ENCODE data around the gene SLAMF9. TPM values are rescaled to one million over a fixed set of nuclear protein-coding genes. Genes with fewer than 3 reads are reported as not detected.

The SLAMF9 gene
- total RNA-seq, 1 experiment from 2014 or later: not detected

DNA sequence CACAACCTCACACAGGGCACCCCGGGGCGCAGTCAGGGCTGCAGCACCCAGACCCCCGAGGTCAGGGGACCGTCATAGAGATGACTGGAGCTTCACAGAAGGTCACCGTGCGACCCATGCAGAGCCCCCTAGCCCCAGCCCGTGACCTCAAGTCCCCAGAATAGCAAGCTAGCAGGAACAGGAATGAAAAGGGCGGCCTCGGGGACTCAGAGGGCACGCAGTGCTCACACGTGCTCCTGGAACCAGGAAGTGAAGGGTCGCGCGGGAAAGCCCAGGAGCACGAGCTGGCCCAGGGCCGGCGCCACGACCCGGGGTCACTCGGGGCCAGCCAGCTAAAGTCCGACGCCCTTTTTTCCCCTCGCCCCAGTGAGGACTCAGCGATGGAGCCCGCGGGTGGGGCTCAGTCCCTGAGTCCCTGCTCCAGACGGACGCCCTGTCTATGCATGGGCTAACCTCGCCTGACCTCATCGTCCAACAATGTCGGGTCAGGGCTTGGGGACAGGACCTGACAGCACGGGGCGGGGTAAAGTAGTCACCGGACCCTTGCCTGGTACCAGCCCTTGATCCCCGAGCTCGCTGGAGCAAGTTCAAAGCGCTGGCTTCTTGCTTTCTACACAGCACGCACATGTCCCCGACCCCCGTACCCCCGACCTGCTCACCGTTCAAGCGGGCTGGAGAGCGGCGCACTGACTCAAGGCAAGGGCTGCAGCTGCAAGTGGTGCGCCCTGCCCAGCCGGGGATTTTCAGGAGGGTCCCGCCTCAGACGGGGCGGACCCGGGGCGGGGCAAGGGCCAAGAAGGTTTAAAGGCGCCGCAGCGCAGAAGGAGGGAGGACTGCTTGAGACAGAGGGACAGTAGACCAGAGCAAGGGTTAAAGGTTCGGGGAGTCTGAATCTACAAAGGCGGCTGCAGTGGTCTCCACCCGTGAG, 29.0 kb downstream of the SLAMF9 start, which contains the start of gene TAGLN2 (continued):
- TF ChIP-seq ZNF396 (CRISPR knock-in tag; IDR thresholded peaks at IDR 0.05; ENCODE audit: borderline replicate concordance) (no peak), NR2C2 (CRISPR knock-in tag; IDR thresholded peaks at IDR 0.05) (peak; percentile 63), CBFB (CRISPR knock-in tag; IDR thresholded peaks at IDR 0.05; ENCODE audit: low read depth) (no peak), ZNF671 (CRISPR knock-in tag; IDR thresholded peaks at IDR 0.05) (no peak), TP53 (CRISPR knock-in tag; IDR thresholded peaks at IDR 0.05) (peak; percentile 90), JAZF1 (CRISPR knock-in tag; IDR thresholded peaks at IDR 0.05) (no peak), CREM (CRISPR knock-in tag; IDR thresholded peaks at IDR 0.05) (0 out of 2 replicates have a peak, but pooled peaks have one; percentile 33), ATF1 (CRISPR knock-in tag; IDR thresholded peaks at IDR 0.05) (no peak; the same call in 1 of the 2 replicates), ZNF263 (CRISPR knock-in tag; IDR thresholded peaks at IDR 0.05; ENCODE audit: low read depth) (no peak), HMGA2 (CRISPR knock-in tag; IDR thresholded peaks at IDR 0.05) (no peak), ESRRA (CRISPR knock-in tag; IDR thresholded peaks at IDR 0.05; ENCODE audit: borderline replicate concordance) (no peak; the same call in 1 of the 2 replicates), FOXP1 (CRISPR knock-in tag; IDR thresholded peaks at IDR 0.05; ENCODE audit: borderline replicate concordance) (peak; percentile 83), OVOL2 (CRISPR knock-in tag; IDR thresholded peaks at IDR 0.05; ENCODE audit: borderline replicate concordance) (no peak), GABPB1 (CRISPR knock-in tag; IDR thresholded peaks at IDR 0.05) (0 out of 2 replicates have a peak, but pooled peaks have one; percentile 40), RELA (CRISPR knock-in tag; IDR thresholded peaks at IDR 0.05; ENCODE audit: borderline replicate concordance) (no peak; the same call in 1 of the 2 replicates), SP1 (CRISPR knock-in tag; conservative IDR thresholded peaks at IDR 0.05) (peak; percentile 91), FOXK1 (CRISPR knock-in tag; IDR thresholded peaks at IDR 0.05) (0 out of 2 replicates have a peak, but pooled peaks have one; percentile 18)
- TF ChIP-seq, protein P1, sequence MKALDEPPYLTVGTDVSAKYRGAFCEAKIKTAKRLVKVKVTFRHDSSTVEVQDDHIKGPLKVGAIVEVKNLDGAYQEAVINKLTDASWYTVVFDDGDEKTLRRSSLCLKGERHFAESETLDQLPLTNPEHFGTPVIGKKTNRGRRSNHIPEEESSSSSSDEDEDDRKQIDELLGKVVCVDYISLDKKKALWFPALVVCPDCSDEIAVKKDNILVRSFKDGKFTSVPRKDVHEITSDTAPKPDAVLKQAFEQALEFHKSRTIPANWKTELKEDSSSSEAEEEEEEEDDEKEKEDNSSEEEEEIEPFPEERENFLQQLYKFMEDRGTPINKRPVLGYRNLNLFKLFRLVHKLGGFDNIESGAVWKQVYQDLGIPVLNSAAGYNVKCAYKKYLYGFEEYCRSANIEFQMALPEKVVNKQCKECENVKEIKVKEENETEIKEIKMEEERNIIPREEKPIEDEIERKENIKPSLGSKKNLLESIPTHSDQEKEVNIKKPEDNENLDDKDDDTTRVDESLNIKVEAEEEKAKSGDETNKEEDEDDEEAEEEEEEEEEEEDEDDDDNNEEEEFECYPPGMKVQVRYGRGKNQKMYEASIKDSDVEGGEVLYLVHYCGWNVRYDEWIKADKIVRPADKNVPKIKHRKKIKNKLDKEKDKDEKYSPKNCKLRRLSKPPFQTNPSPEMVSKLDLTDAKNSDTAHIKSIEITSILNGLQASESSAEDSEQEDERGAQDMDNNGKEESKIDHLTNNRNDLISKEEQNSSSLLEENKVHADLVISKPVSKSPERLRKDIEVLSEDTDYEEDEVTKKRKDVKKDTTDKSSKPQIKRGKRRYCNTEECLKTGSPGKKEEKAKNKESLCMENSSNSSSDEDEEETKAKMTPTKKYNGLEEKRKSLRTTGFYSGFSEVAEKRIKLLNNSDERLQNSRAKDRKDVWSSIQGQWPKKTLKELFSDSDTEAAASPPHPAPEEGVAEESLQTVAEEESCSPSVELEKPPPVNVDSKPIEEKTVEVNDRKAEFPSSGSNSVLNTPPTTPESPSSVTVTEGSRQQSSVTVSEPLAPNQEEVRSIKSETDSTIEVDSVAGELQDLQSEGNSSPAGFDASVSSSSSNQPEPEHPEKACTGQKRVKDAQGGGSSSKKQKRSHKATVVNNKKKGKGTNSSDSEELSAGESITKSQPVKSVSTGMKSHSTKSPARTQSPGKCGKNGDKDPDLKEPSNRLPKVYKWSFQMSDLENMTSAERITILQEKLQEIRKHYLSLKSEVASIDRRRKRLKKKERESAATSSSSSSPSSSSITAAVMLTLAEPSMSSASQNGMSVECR (CRISPR knock-in tag; IDR thresholded peaks at IDR 0.05; ENCODE audit: borderline replicate concordance): peak; percentile 84
- TF ChIP-seq, protein P2, sequence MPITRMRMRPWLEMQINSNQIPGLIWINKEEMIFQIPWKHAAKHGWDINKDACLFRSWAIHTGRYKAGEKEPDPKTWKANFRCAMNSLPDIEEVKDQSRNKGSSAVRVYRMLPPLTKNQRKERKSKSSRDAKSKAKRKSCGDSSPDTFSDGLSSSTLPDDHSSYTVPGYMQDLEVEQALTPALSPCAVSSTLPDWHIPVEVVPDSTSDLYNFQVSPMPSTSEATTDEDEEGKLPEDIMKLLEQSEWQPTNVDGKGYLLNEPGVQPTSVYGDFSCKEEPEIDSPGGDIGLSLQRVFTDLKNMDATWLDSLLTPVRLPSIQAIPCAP (CRISPR knock-in tag; IDR thresholded peaks at IDR 0.05): peak; percentile 12; the same call in 1 of the 2 replicates
- TF ChIP-seq, protein P3, sequence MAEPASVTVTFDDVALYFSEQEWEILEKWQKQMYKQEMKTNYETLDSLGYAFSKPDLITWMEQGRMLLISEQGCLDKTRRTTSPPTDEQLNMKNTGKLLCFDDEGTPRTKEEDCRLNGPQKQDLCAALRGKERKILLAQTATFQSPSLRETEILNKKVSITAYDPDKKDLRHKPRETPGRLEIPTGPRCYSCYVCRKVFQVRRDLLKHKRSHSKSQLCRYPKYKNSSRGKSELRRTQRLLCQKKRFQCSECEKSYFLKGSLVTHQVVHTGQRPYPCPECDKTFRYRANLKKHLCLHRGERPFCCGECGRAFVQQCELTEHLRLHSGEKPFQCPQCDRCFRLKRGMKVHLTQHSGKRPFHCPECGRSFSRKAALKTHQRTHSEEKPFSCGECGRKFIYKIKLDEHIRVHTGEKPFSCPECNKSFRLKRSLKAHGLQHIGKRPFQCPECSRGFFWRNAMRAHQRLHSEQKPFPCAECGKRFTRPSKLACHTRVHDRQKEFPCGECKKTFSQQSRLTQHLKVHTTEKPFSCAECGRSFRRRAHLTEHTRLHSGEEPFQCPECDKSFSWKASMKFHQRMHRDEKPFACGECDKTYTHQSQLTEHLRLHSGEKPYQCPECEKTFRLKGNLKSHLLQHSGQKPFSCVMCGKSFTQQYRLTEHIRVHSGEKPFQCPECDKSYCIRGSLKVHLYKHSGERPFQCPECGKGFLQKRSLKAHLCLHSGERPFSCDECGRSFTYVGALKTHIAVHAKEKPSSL (CRISPR knock-in tag; conservative IDR thresholded peaks at IDR 0.05): no peak
- TF ChIP-seq, protein P4, sequence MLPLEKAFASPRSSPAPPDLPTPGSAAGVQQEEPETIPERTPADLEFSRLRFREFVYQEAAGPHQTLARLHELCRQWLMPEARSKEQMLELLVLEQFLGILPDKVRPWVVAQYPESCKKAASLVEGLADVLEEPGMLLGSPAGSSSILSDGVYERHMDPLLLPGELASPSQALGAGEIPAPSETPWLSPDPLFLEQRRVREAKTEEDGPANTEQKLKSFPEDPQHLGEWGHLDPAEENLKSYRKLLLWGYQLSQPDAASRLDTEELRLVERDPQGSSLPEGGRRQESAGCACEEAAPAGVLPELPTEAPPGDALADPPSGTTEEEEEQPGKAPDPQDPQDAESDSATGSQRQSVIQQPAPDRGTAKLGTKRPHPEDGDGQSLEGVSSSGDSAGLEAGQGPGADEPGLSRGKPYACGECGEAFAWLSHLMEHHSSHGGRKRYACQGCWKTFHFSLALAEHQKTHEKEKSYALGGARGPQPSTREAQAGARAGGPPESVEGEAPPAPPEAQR (CRISPR knock-in tag; IDR thresholded peaks at IDR 0.05): no peak
- TF ChIP-seq, protein P5, sequence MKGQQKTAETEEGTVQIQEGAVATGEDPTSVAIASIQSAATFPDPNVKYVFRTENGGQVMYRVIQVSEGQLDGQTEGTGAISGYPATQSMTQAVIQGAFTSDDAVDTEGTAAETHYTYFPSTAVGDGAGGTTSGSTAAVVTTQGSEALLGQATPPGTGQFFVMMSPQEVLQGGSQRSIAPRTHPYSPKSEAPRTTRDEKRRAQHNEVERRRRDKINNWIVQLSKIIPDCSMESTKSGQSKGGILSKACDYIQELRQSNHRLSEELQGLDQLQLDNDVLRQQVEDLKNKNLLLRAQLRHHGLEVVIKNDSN (CRISPR knock-in tag; IDR thresholded peaks at IDR 0.05): peak; percentile 80
- TF ChIP-seq, protein P6, sequence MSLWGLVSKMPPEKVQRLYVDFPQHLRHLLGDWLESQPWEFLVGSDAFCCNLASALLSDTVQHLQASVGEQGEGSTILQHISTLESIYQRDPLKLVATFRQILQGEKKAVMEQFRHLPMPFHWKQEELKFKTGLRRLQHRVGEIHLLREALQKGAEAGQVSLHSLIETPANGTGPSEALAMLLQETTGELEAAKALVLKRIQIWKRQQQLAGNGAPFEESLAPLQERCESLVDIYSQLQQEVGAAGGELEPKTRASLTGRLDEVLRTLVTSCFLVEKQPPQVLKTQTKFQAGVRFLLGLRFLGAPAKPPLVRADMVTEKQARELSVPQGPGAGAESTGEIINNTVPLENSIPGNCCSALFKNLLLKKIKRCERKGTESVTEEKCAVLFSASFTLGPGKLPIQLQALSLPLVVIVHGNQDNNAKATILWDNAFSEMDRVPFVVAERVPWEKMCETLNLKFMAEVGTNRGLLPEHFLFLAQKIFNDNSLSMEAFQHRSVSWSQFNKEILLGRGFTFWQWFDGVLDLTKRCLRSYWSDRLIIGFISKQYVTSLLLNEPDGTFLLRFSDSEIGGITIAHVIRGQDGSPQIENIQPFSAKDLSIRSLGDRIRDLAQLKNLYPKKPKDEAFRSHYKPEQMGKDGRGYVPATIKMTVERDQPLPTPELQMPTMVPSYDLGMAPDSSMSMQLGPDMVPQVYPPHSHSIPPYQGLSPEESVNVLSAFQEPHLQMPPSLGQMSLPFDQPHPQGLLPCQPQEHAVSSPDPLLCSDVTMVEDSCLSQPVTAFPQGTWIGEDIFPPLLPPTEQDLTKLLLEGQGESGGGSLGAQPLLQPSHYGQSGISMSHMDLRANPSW (CRISPR knock-in tag; conservative IDR thresholded peaks at IDR 0.05; ENCODE audit: low read depth): no peak
- TF ChIP-seq, protein P7, sequence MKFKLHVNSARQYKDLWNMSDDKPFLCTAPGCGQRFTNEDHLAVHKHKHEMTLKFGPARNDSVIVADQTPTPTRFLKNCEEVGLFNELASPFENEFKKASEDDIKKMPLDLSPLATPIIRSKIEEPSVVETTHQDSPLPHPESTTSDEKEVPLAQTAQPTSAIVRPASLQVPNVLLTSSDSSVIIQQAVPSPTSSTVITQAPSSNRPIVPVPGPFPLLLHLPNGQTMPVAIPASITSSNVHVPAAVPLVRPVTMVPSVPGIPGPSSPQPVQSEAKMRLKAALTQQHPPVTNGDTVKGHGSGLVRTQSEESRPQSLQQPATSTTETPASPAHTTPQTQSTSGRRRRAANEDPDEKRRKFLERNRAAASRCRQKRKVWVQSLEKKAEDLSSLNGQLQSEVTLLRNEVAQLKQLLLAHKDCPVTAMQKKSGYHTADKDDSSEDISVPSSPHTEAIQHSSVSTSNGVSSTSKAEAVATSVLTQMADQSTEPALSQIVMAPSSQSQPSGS (CRISPR knock-in tag; IDR thresholded peaks at IDR 0.05; ENCODE audit: borderline replicate concordance, low read depth): no peak
